K562 (cell line): Measurements from ENCODE around the gene BHLHE40. TPM values are rescaled to one million over a fixed set of nuclear protein-coding genes. Genes with fewer than 3 reads are reported as not detected.

ENCODE experiments used
- ARNT ChIP-seq, 2 experiments: fragments of 450-650 bp; IDR thresholded peaks; 2 replicates each; pipeline ENCODE4 v1.6.1; 2016; ENCODE audit warnings: mild to moderate bottlenecking in 1 of 2
- ATF3 ChIP-seq, 2 experiments: fragments of 450-650 bp in 1 of 2; sonication (generic) in 1 of 2; formaldehyde crosslinking in 1 of 2; IDR thresholded peaks in 1 of 2; conservative IDR thresholded peaks in 1 of 2; 2 replicates each; pipeline versions ENCODE4 v1.6.1 to v1.8.1; 2016 to 2023; ENCODE audit warnings: mild to moderate bottlenecking in 2 of 2, moderate library complexity in 2 of 2, inconsistent platforms in 1 of 2, missing genetic modification reagents in 1 of 2
- CREB1 ChIP-seq, 2 experiments: sonication (generic) in 1 of 2; formaldehyde crosslinking in 1 of 2; IDR thresholded peaks; 2 replicates each; pipeline versions ENCODE4 v1.6.1 to v1.8.0; 2012 to 2022; ENCODE audit warnings: inconsistent platforms in 1 of 2, mild to moderate bottlenecking in 1 of 2, missing genetic modification reagents in 1 of 2, moderate library complexity in 1 of 2
- DEAF1 ChIP-seq: fragments of 450-650 bp; formaldehyde crosslinking; IDR thresholded peaks from 2 replicates; pipeline ENCODE4 v1.4.0; 2020; ENCODE audit warnings: mild to moderate bottlenecking, moderate library complexity
- E4F1 ChIP-seq: fragments of 250-450 bp; sonication (Bioruptor Pico); IDR thresholded peaks from 2 replicates; pipeline ENCODE4 v1.5.0; 2021; ENCODE audit warnings: mild to moderate bottlenecking, borderline replicate concordance
- HEY1 ChIP-seq: fragments of 250-450 bp; sonication (Bioruptor Pico); IDR thresholded peaks from 2 replicates; pipeline ENCODE4 v1.5.0; 2020; ENCODE audit warnings: mild to moderate bottlenecking, moderate library complexity, borderline replicate concordance
- KLF10 ChIP-seq: fragments of 250-450 bp; sonication (Bioruptor Pico); IDR thresholded peaks from 2 replicates; pipeline ENCODE4 v1.6.1; 2021; ENCODE audit warnings: matching md5 sums
- POLR2A ChIP-seq: fragments of 450-650 bp; conservative IDR thresholded peaks from 2 replicates; pipeline ENCODE4 v1.6.1; 2016
- POLR2AphosphoS2 ChIP-seq: IDR thresholded peaks from 2 replicates; pipeline ENCODE4 v1.6.1; 2012; ENCODE audit warnings: low read length, improper control_type of control experiment
- RB1 ChIP-seq: fragments of 450-650 bp; IDR thresholded peaks from 2 replicates; pipeline ENCODE4 v1.6.1; 2017; ENCODE audit warnings: low read depth, mild to moderate bottlenecking
- SPI1 ChIP-seq: IDR thresholded peaks from 2 replicates; pipeline ENCODE4 v1.6.1; 2011; ENCODE audit warnings: low read depth, low read length, control low read depth, borderline replicate concordance
- ZNF347 ChIP-seq: fragments of 450-650 bp; formaldehyde crosslinking; IDR thresholded peaks from 2 replicates; pipeline ENCODE4 v1.4.0; 2020; ENCODE audit warnings: low read depth, mild to moderate bottlenecking, moderate library complexity
- ZNF445 ChIP-seq: fragments of 250-450 bp; sonication (Bioruptor Pico); IDR thresholded peaks from 2 replicates; pipeline ENCODE4 v1.4.0; 2020; ENCODE audit warnings: low read depth, mild to moderate bottlenecking, moderate library complexity
- ZNF77 ChIP-seq: fragments of 250-450 bp; sonication (Bioruptor Pico); IDR thresholded peaks from 2 replicates; pipeline ENCODE4 v1.5.0; 2020
- polyA plus RNA-seq, 8 experiments: library from polyadenylated mRNA; depleted of rRNA in 4 of 8; stranded (reverse) in 5 of 8; unstranded in 3 of 8; fragments of >200 nt; fragmentation: Nextera tagmentation in 2 of 8; fragmentation: Illumina TruSeq in 1 of 8; extraction: Ambion mirVana in 2 of 8; extraction: Trizol in 1 of 8; gene quantifications; 2 replicates each; pipeline versions ENCODE4 v1.2.1 to v1.2.3, GENCODE V29; 2011 to 2014; ENCODE audit warnings: inconsistent platforms in 1 of 8, missing spikeins in 1 of 8
- total RNA-seq, 7 experiments: library from RNA; depleted of rRNA in 6 of 7; stranded (reverse); fragments of >200 nt in 6 of 7; fragmentation: Illumina TruSeq in 2 of 7; extraction: Trizol in 2 of 7; gene quantifications; 2 replicates each; pipeline versions ENCODE4 v1.2.1 to v1.2.3, GENCODE V29; 2011 to 2021; ENCODE audit warnings: low replicate concordance in 1 of 7
- TF ChIP-seq, protein P1 (sequence below), 2 experiments: IDR thresholded peaks in 1 of 2; conservative IDR thresholded peaks in 1 of 2; 2 replicates each; pipeline ENCODE4 v1.6.1; 2016; ENCODE audit warnings: low read depth in 2 of 2, mild to moderate bottlenecking in 1 of 2, missing compliant biosample characterization in 1 of 2, missing genetic modification characterization in 1 of 2, moderate library complexity in 1 of 2
- TF ChIP-seq, protein P2 (sequence below), 2 experiments: fragments of 450-650 bp; IDR thresholded peaks; 2 replicates each; pipeline ENCODE4 v1.6.1; 2016

The BHLHE40 gene
- total and polyA plus RNA-seq, 9 of the 15 experiments (the other 6 are each of a cell fraction or from before 2014, with no cell fraction given), result 12.0 to 83.9 (median 31.4) TPM

- TF ChIP-seq E4F1 (CRISPR knock-in tag) (0 out of 2 replicates have a peak, but pooled peaks have one; percentile 37), KLF10 (peak; percentile 20), POLR2AphosphoS2 (peak; percentile 96), ZNF445 (0 out of 2 replicates have a peak, but pooled peaks have one; percentile 5), ARNT (IDR thresholded peaks at IDR 0.05) (no peak), SPI1 (0 out of 2 replicates have a peak, but pooled peaks have one; percentile 2), DEAF1 (CRISPR knock-in tag) (0 out of 2 replicates have a peak, but pooled peaks have one; percentile 25), ZNF77 (CRISPR knock-in tag) (0 out of 2 replicates have a peak, but pooled peaks have one; percentile 51), POLR2A (peak; percentile 67), ATF3 (IDR thresholded peaks at IDR 0.05) (no peak), ATF3 (CRISPR knock-in tag; conservative IDR thresholded peaks at IDR 0.05) (no peak), ZNF347 (CRISPR knock-in tag) (0 out of 2 replicates have a peak, but pooled peaks have one; percentile 36), CREB1 (IDR thresholded peaks at IDR 0.05) (0 out of 2 replicates have a peak, but pooled peaks have one; percentile 28), CREB1 (CRISPR knock-in tag; IDR thresholded peaks at IDR 0.05) (0 out of 2 replicates have a peak, but pooled peaks have one; percentile 27), RB1 (no peak), HEY1 (CRISPR knock-in tag) (peak; percentile 78; the same call in 1 of the 2 replicates)
- TF ChIP-seq, protein P1, sequence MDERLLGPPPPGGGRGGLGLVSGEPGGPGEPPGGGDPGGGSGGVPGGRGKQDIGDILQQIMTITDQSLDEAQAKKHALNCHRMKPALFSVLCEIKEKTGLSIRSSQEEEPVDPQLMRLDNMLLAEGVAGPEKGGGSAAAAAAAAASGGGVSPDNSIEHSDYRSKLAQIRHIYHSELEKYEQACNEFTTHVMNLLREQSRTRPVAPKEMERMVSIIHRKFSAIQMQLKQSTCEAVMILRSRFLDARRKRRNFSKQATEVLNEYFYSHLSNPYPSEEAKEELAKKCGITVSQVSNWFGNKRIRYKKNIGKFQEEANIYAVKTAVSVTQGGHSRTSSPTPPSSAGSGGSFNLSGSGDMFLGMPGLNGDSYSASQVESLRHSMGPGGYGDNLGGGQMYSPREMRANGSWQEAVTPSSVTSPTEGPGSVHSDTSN (CRISPR knock-in tag; IDR thresholded peaks at IDR 0.05; ENCODE audit: low read depth), result no peak
- TF ChIP-seq, protein P1 (tag; conservative IDR thresholded peaks at IDR 0.05; ENCODE audit: low read depth), result peak; percentile 52
- TF ChIP-seq, protein P2, sequence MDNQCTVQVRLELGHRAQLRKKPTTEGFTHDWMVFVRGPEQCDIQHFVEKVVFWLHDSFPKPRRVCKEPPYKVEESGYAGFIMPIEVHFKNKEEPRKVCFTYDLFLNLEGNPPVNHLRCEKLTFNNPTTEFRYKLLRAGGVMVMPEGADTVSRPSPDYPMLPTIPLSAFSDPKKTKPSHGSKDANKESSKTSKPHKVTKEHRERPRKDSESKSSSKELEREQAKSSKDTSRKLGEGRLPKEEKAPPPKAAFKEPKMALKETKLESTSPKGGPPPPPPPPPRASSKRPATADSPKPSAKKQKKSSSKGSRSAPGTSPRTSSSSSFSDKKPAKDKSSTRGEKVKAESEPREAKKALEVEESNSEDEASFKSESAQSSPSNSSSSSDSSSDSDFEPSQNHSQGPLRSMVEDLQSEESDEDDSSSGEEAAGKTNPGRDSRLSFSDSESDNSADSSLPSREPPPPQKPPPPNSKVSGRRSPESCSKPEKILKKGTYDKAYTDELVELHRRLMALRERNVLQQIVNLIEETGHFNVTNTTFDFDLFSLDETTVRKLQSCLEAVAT (IDR thresholded peaks at IDR 0.05), result peak; percentile 36 to 44; a peak in 1 of 4 replicates
These were observed 6.3 kb downstream of the BHLHE40 start (continued) for GRCh38 chr3:4985330-4986174.
